GM18520 (cell line): Measurements from ENCODE around the gene TLK2.

Experiments used
- ATAC-seq: cut with Tn5 transposase; IDR thresholded peaks from one replicate; pipeline ENCODE4 v1.9.1; 2021; ENCODE audit not compliant: unreplicated experiment

Gene TLK2

GRCh38 chr17:62653002-62653825, 174.6 kb downstream of the TLK2 start:
- ATAC-seq: peak; percentile 92

GRCh38 chr17:62653826-62654761, 175.5 kb downstream of the TLK2 start:
- ATAC-seq: no peak

GRCh38 chr17:62655656-62656055, 177.0 kb downstream of the TLK2 start:
- ATAC-seq: no peak

- ATAC-seq: no peak
Measured at GRCh38 chr17:62656446-62656845, 177.8 kb downstream of the TLK2 start.

GRCh38 chr17:62657145-62657665, 178.6 kb downstream of the TLK2 start:
- ATAC-seq: no peak

GRCh38 chr17:62657690-62658089, 179.1 kb downstream of the TLK2 start:
- no peak for ATAC-seq

- ATAC-seq: no peak
Measured at GRCh38 chr17:62658136-62658920, 179.7 kb downstream of the TLK2 start.

- ATAC-seq: no peak
Measured at GRCh38 chr17:62660629-62661118, 182.0 kb downstream of the TLK2 start.

GRCh38 chr17:62661337-62661736, 182.7 kb downstream of the TLK2 start:
- no peak for ATAC-seq

GRCh38 chr17:62662855-62663254, 184.2 kb downstream of the TLK2 start:
- no peak for ATAC-seq
